Activated CD4-positive, alpha-beta T cell treated with anti-CD3 and anti-CD28 coated beads, Interleukin-2, amount 50 U/mL, for 48 hours (primary cell): ENCODE results near the gene WDR89.
"Not testable (repeated sequence)": the region's sequence is repeated elsewhere in the genome, so short reads cannot be mapped to it uniquely, and the experiment has no call there.

ENCODE experiments used
- DNase-seq, 2 experiments: peaks; one replicate each; pipeline ENCODE4 v3.0.0-alpha.2; 2020

The WDR89 gene

GRCh38 chr14:63594455-63595372, 47.0 kb downstream of the WDR89 start:
- DNase-seq, result no peak

GRCh38 chr14:63583046-63583445, 58.6 kb downstream of the WDR89 start:
- DNase-seq, result not testable (repeated sequence)

- DNase-seq, result no peak
Observed at GRCh38 chr14:63581491-63581890, 60.2 kb downstream of the WDR89 start.

GRCh38 chr14:63578300-63578699, 63.4 kb downstream of the WDR89 start:
- DNase-seq, result no peak

- no peak for DNase-seq
Observed at GRCh38 chr14:63573581-63573980, 68.1 kb downstream of the WDR89 start.

GRCh38 chr14:63565448-63565847, 76.2 kb downstream of the WDR89 start:
- DNase-seq, result no peak

- no peak for DNase-seq
Observed at GRCh38 chr14:63564318-63564717, 77.4 kb downstream of the WDR89 start.

GRCh38 chr14:63563370-63564026, 78.2 kb downstream of the WDR89 start:
- DNase-seq, result no peak

- DNase-seq, result no peak
Observed at GRCh38 chr14:63562405-63562804, 79.3 kb downstream of the WDR89 start.

GRCh38 chr14:63555572-63555971, 86.1 kb downstream of the WDR89 start:
- peak; percentile 25 to 42 for DNase-seq

- peak in 1 of 2 experiments; percentile 7 for DNase-seq
Observed at GRCh38 chr14:63551332-63551731, 90.3 kb downstream of the WDR89 start.

- DNase-seq, result no peak
Observed at GRCh38 chr14:63547798-63548335, 93.8 kb downstream of the WDR89 start.
